ENCODE data around the gene UST.

DNA sequence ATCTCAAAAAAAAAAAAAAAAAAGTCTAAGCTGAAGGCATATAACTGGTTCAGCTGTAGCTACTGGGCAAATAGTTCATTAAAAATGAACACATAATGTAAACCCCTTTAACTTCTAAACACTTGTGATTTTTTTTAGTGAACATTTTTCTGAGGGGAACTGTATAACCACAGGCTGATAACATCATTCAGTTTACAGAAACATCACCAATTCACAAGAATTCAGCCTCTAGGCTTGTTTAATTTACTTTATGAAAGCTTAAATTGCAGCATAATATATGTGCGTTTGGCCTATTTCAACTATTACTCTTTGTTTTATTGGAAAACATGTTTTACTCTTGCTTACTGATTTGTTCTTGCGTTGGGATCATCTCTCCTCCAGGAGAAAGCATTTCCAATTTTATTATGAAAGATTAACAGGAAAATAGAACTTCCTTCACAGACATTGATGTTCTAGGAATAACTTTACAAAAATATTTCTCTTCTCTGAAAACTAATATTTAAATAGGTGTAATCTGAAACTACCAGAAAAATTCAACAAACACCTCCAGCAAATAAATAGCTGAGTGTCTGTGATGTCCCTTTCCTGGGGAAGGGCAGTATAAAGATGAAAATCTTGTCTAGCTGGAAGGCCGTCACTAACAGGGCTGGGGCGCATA is 284.5 kb downstream of the UST start:
- no peak for TF ChIP-seq HINFP (tag; conservative IDR thresholded peaks at IDR 0.05; ENCODE audit: low read depth)
- TF ChIP-seq ATF1 (CRISPR knock-in tag; IDR thresholded peaks at IDR 0.05), result no peak
- no peak for TF ChIP-seq ATF1 (tag; IDR thresholded peaks at IDR 0.05)
- no peak for TF ChIP-seq PCBP2 (IDR thresholded peaks at IDR 0.05; ENCODE audit: low read depth, low read length, poor library complexity, severe bottlenecking)
- TF ChIP-seq, protein P1, sequence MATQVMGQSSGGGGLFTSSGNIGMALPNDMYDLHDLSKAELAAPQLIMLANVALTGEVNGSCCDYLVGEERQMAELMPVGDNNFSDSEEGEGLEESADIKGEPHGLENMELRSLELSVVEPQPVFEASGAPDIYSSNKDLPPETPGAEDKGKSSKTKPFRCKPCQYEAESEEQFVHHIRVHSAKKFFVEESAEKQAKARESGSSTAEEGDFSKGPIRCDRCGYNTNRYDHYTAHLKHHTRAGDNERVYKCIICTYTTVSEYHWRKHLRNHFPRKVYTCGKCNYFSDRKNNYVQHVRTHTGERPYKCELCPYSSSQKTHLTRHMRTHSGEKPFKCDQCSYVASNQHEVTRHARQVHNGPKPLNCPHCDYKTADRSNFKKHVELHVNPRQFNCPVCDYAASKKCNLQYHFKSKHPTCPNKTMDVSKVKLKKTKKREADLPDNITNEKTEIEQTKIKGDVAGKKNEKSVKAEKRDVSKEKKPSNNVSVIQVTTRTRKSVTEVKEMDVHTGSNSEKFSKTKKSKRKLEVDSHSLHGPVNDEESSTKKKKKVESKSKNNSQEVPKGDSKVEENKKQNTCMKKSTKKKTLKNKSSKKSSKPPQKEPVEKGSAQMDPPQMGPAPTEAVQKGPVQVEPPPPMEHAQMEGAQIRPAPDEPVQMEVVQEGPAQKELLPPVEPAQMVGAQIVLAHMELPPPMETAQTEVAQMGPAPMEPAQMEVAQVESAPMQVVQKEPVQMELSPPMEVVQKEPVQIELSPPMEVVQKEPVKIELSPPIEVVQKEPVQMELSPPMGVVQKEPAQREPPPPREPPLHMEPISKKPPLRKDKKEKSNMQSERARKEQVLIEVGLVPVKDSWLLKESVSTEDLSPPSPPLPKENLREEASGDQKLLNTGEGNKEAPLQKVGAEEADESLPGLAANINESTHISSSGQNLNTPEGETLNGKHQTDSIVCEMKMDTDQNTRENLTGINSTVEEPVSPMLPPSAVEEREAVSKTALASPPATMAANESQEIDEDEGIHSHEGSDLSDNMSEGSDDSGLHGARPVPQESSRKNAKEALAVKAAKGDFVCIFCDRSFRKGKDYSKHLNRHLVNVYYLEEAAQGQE (IDR thresholded peaks at IDR 0.05; ENCODE audit: borderline replicate concordance), result no peak
- TF ChIP-seq, protein P1 (CRISPR knock-in tag; IDR thresholded peaks at IDR 0.05; ENCODE audit: low read depth), result no peak
- no peak for TF ChIP-seq CAMTA2 (CRISPR knock-in tag; conservative IDR thresholded peaks at IDR 0.05)
- TF ChIP-seq, protein P2, sequence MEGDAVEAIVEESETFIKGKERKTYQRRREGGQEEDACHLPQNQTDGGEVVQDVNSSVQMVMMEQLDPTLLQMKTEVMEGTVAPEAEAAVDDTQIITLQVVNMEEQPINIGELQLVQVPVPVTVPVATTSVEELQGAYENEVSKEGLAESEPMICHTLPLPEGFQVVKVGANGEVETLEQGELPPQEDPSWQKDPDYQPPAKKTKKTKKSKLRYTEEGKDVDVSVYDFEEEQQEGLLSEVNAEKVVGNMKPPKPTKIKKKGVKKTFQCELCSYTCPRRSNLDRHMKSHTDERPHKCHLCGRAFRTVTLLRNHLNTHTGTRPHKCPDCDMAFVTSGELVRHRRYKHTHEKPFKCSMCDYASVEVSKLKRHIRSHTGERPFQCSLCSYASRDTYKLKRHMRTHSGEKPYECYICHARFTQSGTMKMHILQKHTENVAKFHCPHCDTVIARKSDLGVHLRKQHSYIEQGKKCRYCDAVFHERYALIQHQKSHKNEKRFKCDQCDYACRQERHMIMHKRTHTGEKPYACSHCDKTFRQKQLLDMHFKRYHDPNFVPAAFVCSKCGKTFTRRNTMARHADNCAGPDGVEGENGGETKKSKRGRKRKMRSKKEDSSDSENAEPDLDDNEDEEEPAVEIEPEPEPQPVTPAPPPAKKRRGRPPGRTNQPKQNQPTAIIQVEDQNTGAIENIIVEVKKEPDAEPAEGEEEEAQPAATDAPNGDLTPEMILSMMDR (IDR thresholded peaks at IDR 0.05 in 2 of 3, conservative IDR thresholded peaks at IDR 0.05 in 1 of 3; ENCODE audit: insufficient read depth in 2 of 3, low read depth in 1 of 3, low read length in 3 of 3), result no peak
- no peak for TF ChIP-seq SMAD3 (CRISPR knock-in tag; conservative IDR thresholded peaks at IDR 0.05)
- TF ChIP-seq TAF1 (IDR thresholded peaks at IDR 0.05; ENCODE audit: control insufficient read depth, extremely low read depth, insufficient read depth, low read length, severe bottlenecking), result no peak
- no peak for TF ChIP-seq ZNF280B (CRISPR knock-in tag; IDR thresholded peaks at IDR 0.05)
- TF ChIP-seq HSF4 (CRISPR knock-in tag; IDR thresholded peaks at IDR 0.05; ENCODE audit: borderline replicate concordance), result no peak
- no peak for TF ChIP-seq FOXK2 (conservative IDR thresholded peaks at IDR 0.05 in 1 of 2, IDR thresholded peaks at IDR 0.05 in 1 of 2; ENCODE audit: low read depth in 2 of 2)
